Parathyroid adenoma (tissue), 2 donors: ENCODE measurements around the gene NDUFA11.

ENCODE experiments used
- H2AFZ ChIP-seq: fragments of 300-600 bp; sonication (generic); one replicate; pipeline ENCODE4 v1.7.0; 2017; ENCODE audit warnings: antibody characterized with exemption, mild to moderate bottlenecking
- H3K27ac ChIP-seq: fragments of 300-600 bp; sonication (generic); one replicate; pipeline ENCODE4 v1.7.0; 2017
- H3K27me3 ChIP-seq: fragments of 300-600 bp; sonication (generic); one replicate; pipeline ENCODE4 v1.7.0; 2017; ENCODE audit warnings: low read length; ENCODE audit not compliant: control insufficient read depth, insufficient read depth
- H3K36me3 ChIP-seq: fragments of 300-600 bp; sonication (generic); one replicate; pipeline ENCODE4 v1.7.0; 2017; ENCODE audit warnings: low read length; ENCODE audit not compliant: control insufficient read depth, insufficient read depth
- H3K4me1 ChIP-seq: fragments of 300-600 bp; sonication (generic); one replicate; pipeline ENCODE4 v1.7.0; 2017; ENCODE audit warnings: control low read depth
- H3K4me2 ChIP-seq: fragments of 300-600 bp; sonication (generic); one replicate; pipeline ENCODE4 v1.7.0; 2017; ENCODE audit warnings: low read length
- H3K4me3 ChIP-seq: fragments of 300-600 bp; sonication (generic); one replicate; pipeline ENCODE4 v1.7.0; 2017; ENCODE audit warnings: low read depth, low read length
- H3K79me2 ChIP-seq: fragments of 300-600 bp; sonication (generic); one replicate; pipeline ENCODE4 v1.7.0; 2017; ENCODE audit warnings: control low read depth
- H3K9ac ChIP-seq: fragments of 300-600 bp; sonication (generic); one replicate; pipeline ENCODE4 v1.7.0; 2017; ENCODE audit warnings: mild to moderate bottlenecking
- H3K9me3 ChIP-seq: fragments of 300-600 bp; sonication (generic); one replicate; pipeline ENCODE4 v1.7.0; 2017; ENCODE audit warnings: low read length; ENCODE audit not compliant: control insufficient read depth
- CTCF ChIP-seq: fragments of 300-600 bp; sonication (generic); IDR thresholded peaks from one replicate; pipeline ENCODE4 v1.7.0; 2017; ENCODE audit warnings: antibody characterized with exemption, mild to moderate bottlenecking
- donor health status: primary hyperparathyroidism.

Gene NDUFA11

GRCh38 chr19:5933391-5934068 lies 29.9 kb upstream of the NDUFA11 start:
- TF ChIP-seq CTCF: no peak
- no peaks in the 10 kb centered on the region for H3K36me3 ChIP-seq
- no peak overlapping the region for H3K9ac ChIP-seq
- no peak overlapping the region for H3K27ac ChIP-seq
- H2AFZ ChIP-seq: no peak overlapping the region
- H3K79me2 ChIP-seq: peaks cover 21% of the 10 kb centered on the region
- no peaks in the 10 kb centered on the region for H3K27me3 ChIP-seq
- no peak overlapping the region for H3K4me2 ChIP-seq
- H3K9me3 ChIP-seq: no peaks in the 10 kb centered on the region
- no peak overlapping the region for H3K4me3 ChIP-seq
- no peaks in the 10 kb centered on the region for H3K4me1 ChIP-seq

- TF ChIP-seq CTCF: no peak
- Histone ChIP-seq H3K4me1 (no peaks in the 10 kb centered on the region), H3K9ac (no peak overlapping the region), H3K4me3 (no peak overlapping the region), H3K27me3 (no peaks in the 10 kb centered on the region), H3K4me2 (no peak overlapping the region), H2AFZ (no peak overlapping the region), H3K79me2 (peaks cover 21% of the 10 kb centered on the region), H3K27ac (no peak overlapping the region), H3K9me3 (no peaks in the 10 kb centered on the region), H3K36me3 (no peaks in the 10 kb centered on the region)
Observed at GRCh38 chr19:5932609-5933262, 29.1 kb upstream of the NDUFA11 start.

GRCh38 chr19:5932146-5932545 lies 28.6 kb upstream of the NDUFA11 start:
- Histone ChIP-seq H3K9ac (no peak overlapping the region), H3K4me3 (no peak overlapping the region), H3K79me2 (peaks cover 21% of the 10 kb centered on the region), H2AFZ (no peak overlapping the region), H3K27me3 (no peaks in the 10 kb centered on the region), H3K9me3 (no peaks in the 10 kb centered on the region), H3K36me3 (no peaks in the 10 kb centered on the region), H3K27ac (no peak overlapping the region), H3K4me1 (no peaks in the 10 kb centered on the region), H3K4me2 (no peak overlapping the region)
- no peak for TF ChIP-seq CTCF

- Histone ChIP-seq H3K4me2 (no peak overlapping the region), H3K79me2 (peaks cover 19% of the 10 kb centered on the region), H3K27me3 (no peaks in the 10 kb centered on the region), H2AFZ (no peak overlapping the region), H3K27ac (no peak overlapping the region), H3K4me1 (no peaks in the 10 kb centered on the region), H3K4me3 (no peak overlapping the region), H3K9ac (no peak overlapping the region), H3K36me3 (no peaks in the 10 kb centered on the region), H3K9me3 (no peaks in the 10 kb centered on the region)
- TF ChIP-seq CTCF: no peak
Observed at GRCh38 chr19:5931251-5931650, 27.7 kb upstream of the NDUFA11 start.

GRCh38 chr19:5929625-5930024 lies 26.0 kb upstream of the NDUFA11 start:
- Histone ChIP-seq H3K4me1 (no peaks in the 10 kb centered on the region), H3K4me2 (no peak overlapping the region), H3K27me3 (no peaks in the 10 kb centered on the region), H3K79me2 (peaks cover 10% of the 10 kb centered on the region), H3K36me3 (no peaks in the 10 kb centered on the region), H2AFZ (no peak overlapping the region), H3K9me3 (no peaks in the 10 kb centered on the region), H3K4me3 (no peak overlapping the region), H3K27ac (no peak overlapping the region), H3K9ac (no peak overlapping the region)
- no peak for TF ChIP-seq CTCF
